DND-41 (cell line): ENCODE results near the gene ATAD5.
A peak's percentile ranks its signal among the peaks of the same experiment; 100 is the strongest.
"Not testable (repeated sequence)": the region's sequence is repeated elsewhere in the genome, so short reads cannot be mapped to it uniquely, and the experiment has no call there.

Experiments used
- ATAC-seq: fragments of 200-7000 bp; cut with Tn5 transposase; 3 replicates; pipeline ENCODE4 v1.9.1; 2021; ENCODE audit warnings: low read depth; ENCODE audit not compliant: insufficient read depth
- DNase-seq: peaks from one replicate; pipeline ENCODE4 v3.0.0-alpha.2; 2020
- H2AFZ ChIP-seq: 2 replicates; pipeline ENCODE4 v1.6.0; 2012; ENCODE audit warnings: low read depth, low read length
- H3K27ac ChIP-seq: 2 replicates; pipeline ENCODE4 v1.5.1; 2012; ENCODE audit warnings: low read length, inconsistent platforms
- H3K27me3 ChIP-seq: fragments of 200-600 bp; sonication (generic); 2 replicates; pipeline ENCODE4 v1.6.0; 2012; ENCODE audit warnings: low read length, mild to moderate bottlenecking, inconsistent platforms; ENCODE audit not compliant: insufficient read depth, poor library complexity
- H3K36me3 ChIP-seq: 2 replicates; pipeline ENCODE4 v1.5.1; 2012; ENCODE audit warnings: low read length, inconsistent platforms; ENCODE audit not compliant: insufficient read depth
- H3K4me1 ChIP-seq: 2 replicates; pipeline ENCODE4 v1.5.1; 2012; ENCODE audit warnings: mild to moderate bottlenecking, low read length; ENCODE audit not compliant: insufficient read depth
- H3K4me2 ChIP-seq: 2 replicates; pipeline ENCODE4 v1.6.0; 2012; ENCODE audit warnings: mild to moderate bottlenecking, moderate library complexity, low read length, inconsistent platforms; ENCODE audit not compliant: insufficient read depth
- H3K4me3 ChIP-seq, 2 experiments: fragments of 200-600 bp in 1 of 2; shearing (Covaris generic) in 1 of 2; 2 replicates each; pipeline ENCODE4 v1.5.1; 2012 to 2016; ENCODE audit warnings: inconsistent platforms in 2 of 2, low read length in 2 of 2, mild to moderate bottlenecking in 2 of 2, low read depth in 1 of 2, moderate library complexity in 1 of 2
- H3K79me2 ChIP-seq: 2 replicates; pipeline ENCODE4 v1.6.0; 2012; ENCODE audit warnings: low read length, inconsistent platforms; ENCODE audit not compliant: insufficient read depth
- H3K9ac ChIP-seq: 2 replicates; pipeline ENCODE4 v1.6.0; 2012; ENCODE audit warnings: low read depth, mild to moderate bottlenecking, inconsistent platforms, low read length, moderate library complexity
- H3K9me3 ChIP-seq: 2 replicates; pipeline ENCODE4 v1.5.1; 2012; ENCODE audit warnings: low read length, moderate library complexity, mild to moderate bottlenecking, inconsistent platforms; ENCODE audit not compliant: insufficient read depth, severe bottlenecking
- H4K20me1 ChIP-seq: 2 replicates; pipeline ENCODE4 v1.6.0; 2012; ENCODE audit warnings: low read length; ENCODE audit not compliant: insufficient read depth
- EZH2 ChIP-seq: IDR thresholded peaks from 3 replicates; pipeline ENCODE4 v1.6.1; 2012; ENCODE audit warnings: borderline replicate concordance, low read depth, mild to moderate bottlenecking, moderate library complexity, low read length, inconsistent platforms; ENCODE audit not compliant: severe bottlenecking
- TF ChIP-seq, protein P1 (sequence below): IDR thresholded peaks from 2 replicates; pipeline ENCODE4 v1.5.1; 2012; ENCODE audit warnings: borderline replicate concordance, low read length, moderate library complexity, mild to moderate bottlenecking; ENCODE audit not compliant: poor library complexity, severe bottlenecking; ENCODE audit errors: extremely low read depth

The ATAD5 gene

DNA sequence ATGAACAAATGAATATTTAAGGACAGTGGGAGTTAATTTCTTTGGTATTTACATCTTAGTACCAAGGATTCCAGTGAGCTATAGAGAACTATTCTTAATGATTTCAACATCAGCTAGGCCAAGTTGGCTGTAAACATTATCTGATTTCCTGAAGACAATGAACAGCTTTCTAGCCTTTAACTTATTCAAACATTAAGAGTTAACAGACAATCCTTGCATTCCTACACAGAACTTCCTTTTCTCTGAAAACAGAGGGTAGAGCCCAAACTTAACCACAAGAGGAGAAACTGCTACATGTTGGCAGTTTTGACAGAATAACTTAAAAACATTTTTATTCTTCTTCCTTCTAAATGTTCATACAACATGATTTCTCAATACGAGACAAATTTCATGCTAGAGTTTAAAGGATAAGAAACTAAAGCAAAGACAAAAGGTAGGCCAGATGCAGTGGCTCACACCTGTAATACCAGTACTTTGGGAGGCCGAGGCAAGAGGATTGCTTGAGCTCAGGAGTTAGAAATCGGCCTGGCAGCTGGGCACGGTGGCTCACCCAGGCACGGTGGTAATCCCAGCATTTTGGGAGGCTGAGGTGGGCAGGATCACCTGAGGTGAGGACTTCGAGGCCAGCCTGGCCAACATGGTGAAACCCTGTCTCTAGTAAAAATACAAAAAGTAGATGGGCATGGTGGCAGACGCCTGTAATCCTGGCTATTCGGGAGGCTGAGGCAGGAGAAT is 11.6 kb upstream of the ATAD5 start:
- no peak overlapping the region for H2AFZ ChIP-seq
- TF ChIP-seq, protein P1, sequence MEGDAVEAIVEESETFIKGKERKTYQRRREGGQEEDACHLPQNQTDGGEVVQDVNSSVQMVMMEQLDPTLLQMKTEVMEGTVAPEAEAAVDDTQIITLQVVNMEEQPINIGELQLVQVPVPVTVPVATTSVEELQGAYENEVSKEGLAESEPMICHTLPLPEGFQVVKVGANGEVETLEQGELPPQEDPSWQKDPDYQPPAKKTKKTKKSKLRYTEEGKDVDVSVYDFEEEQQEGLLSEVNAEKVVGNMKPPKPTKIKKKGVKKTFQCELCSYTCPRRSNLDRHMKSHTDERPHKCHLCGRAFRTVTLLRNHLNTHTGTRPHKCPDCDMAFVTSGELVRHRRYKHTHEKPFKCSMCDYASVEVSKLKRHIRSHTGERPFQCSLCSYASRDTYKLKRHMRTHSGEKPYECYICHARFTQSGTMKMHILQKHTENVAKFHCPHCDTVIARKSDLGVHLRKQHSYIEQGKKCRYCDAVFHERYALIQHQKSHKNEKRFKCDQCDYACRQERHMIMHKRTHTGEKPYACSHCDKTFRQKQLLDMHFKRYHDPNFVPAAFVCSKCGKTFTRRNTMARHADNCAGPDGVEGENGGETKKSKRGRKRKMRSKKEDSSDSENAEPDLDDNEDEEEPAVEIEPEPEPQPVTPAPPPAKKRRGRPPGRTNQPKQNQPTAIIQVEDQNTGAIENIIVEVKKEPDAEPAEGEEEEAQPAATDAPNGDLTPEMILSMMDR, result no peak
- no peak for TF ChIP-seq EZH2
- no peak overlapping the region for H3K4me3 ChIP-seq
- peaks cover 57% of the 10 kb centered on the region for H3K4me1 ChIP-seq
- no peaks in the 10 kb centered on the region for H3K9me3 ChIP-seq
- peak overlapping the region; percentile 56 for H3K27ac ChIP-seq
- peaks cover 93% of the 10 kb centered on the region for H3K79me2 ChIP-seq
- peak overlapping the region; percentile 27 for H3K9ac ChIP-seq
- no peak for DNase-seq
- H3K4me2 ChIP-seq, result peak overlapping the region; percentile 79
- H3K27me3 ChIP-seq, result no peaks in the 10 kb centered on the region
- peaks cover 9% of the 10 kb centered on the region; the same call in 1 of the 2 replicates for H4K20me1 ChIP-seq
- H3K36me3 ChIP-seq, result peaks cover 15% of the 10 kb centered on the region
- no peak for ATAC-seq

DNA sequence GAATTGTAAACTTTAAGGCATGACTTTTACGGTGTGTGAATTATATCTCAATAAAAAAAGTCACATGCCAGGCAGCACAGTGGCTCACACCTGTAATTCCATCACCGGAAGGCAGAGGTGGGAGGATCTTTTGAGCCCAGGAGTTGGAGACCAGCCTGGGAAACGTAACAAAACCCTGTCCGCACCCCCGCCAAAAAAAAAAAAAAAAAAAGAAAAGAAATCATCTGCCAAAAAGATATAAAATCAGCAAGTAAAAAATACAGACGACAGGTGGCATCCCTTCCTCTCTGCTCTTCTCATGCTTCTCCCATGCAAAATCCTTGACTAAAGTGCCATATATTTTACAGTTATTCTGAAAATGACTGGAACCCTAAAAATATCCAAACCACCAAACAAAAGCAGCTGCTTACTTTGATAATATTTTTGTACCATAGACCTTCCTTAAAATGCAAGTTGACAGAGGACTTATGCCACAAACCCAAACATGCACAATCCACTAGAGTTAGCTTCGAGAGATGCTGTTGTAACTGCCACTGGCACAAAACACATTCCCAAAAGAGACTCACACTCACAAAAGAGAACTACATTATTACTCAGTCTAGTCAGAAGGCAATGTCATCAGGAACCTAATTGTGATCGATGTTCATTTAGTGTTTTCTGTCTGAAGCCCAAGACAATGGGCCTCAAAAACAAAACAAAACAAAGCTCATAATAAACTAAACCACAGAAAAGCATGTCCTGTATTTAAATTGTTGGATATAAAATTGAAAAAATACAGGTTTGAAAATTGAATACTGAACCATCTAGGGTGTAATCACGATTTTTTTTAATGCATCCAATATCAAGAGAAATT is 9.7 kb upstream of the ATAD5 start:
- H3K4me1 ChIP-seq, result peaks cover 65% of the 10 kb centered on the region
- peak overlapping the region; percentile 79 for H3K4me2 ChIP-seq
- ATAC-seq (no peak), DNase-seq (no peak)
- TF ChIP-seq EZH2, result no peak
- TF ChIP-seq, protein P1, result no peak
- H3K9ac ChIP-seq, result peak overlapping the region; percentile 90
- H3K9me3 ChIP-seq, result no peaks in the 10 kb centered on the region
- peaks cover 7% of the 10 kb centered on the region; the same call in 1 of the 2 replicates for H3K36me3 ChIP-seq
- H3K27me3 ChIP-seq, result no peaks in the 10 kb centered on the region
- H3K79me2 ChIP-seq, result peaks cover 73% of the 10 kb centered on the region
- H3K27ac ChIP-seq, result 0 out of 2 replicates have a peak overlapping the region, but pooled peaks have one; percentile 10
- H3K4me3 ChIP-seq, result peak overlapping the region in 1 of 2 experiments; percentile 87; a peak in 1 of 4 replicates
- peaks cover 9% of the 10 kb centered on the region; the same call in 1 of the 2 replicates for H4K20me1 ChIP-seq
- no peak overlapping the region for H2AFZ ChIP-seq

DNA sequence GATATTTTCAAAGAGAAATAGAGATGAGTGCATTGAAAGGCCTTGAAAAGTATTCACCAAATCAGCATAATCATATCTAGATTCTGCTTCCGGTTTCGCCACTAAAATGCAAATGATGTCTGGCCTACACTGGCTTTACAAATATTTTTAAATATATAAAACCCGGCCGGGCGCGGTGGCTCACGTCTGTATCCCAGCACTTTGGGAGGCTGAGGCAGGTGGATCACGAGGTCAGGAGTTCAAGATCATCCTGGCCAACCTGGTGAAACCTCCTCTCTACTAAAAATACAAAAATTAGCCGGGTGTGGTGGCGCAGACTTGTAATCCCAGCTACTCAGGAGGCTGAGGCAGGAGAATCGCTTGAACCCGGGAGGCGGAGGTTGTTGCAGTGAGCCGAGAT is 8.8 kb upstream of the ATAD5 start:
- Histone ChIP-seq H3K9ac (peak overlapping the region; percentile 90), H3K4me2 (peak overlapping the region; percentile 79), H3K4me3 (peak overlapping the region in 1 of 2 experiments; percentile 87; a peak in 2 of 4 replicates), H3K4me1 (peaks cover 65% of the 10 kb centered on the region), H3K79me2 (peaks cover 66% of the 10 kb centered on the region)
- H3K27me3 ChIP-seq, H2AFZ ChIP-seq, ATAC-seq, H3K9me3 ChIP-seq, DNase-seq, H3K27ac ChIP-seq, H3K36me3 ChIP-seq, H4K20me1 ChIP-seq: not testable (repeated sequence)
